HFF-Myc (cell line): ENCODE measurements around the gene TRIM32.

Experiments
- DNase-seq: peaks from one replicate; pipeline ENCODE4 v3.0.0-alpha.2; 2011; ENCODE audit warnings: low read depth; ENCODE audit errors: extremely low read depth
- H3K4me3 ChIP-seq: replicated peaks from 2 replicates; pipeline ENCODE4 v1.5.1; 2011; ENCODE audit warnings: low read depth, mild to moderate bottlenecking, control low read depth, low read length
- TF ChIP-seq, protein P1 (sequence below): IDR thresholded peaks from 2 replicates; pipeline ENCODE4 v1.5.1; 2012; ENCODE audit warnings: mild to moderate bottlenecking, low read depth, low read length, control low read depth; ENCODE audit errors: missing control alignments

TRIM32 gene

DNA sequence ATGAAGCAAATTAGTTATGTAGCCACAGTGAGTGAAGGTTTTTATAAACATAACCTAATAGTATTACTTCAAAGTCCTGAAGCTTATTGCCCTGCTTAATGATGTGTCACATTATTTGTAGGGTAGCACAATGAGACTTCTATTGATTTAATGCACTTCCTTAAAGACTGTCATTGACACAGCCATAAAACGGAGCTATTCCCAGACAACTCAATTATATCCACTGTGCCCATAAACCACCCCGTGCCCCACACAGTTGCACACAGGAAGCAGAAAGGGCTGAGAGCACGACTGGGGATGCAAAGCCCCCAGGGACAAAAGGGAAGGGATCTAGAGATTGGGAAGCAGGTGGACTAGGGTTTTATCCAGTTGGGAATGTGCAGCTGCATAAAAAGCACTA lies 37.0 kb downstream of the TRIM32 start:
- TF ChIP-seq, protein P1, sequence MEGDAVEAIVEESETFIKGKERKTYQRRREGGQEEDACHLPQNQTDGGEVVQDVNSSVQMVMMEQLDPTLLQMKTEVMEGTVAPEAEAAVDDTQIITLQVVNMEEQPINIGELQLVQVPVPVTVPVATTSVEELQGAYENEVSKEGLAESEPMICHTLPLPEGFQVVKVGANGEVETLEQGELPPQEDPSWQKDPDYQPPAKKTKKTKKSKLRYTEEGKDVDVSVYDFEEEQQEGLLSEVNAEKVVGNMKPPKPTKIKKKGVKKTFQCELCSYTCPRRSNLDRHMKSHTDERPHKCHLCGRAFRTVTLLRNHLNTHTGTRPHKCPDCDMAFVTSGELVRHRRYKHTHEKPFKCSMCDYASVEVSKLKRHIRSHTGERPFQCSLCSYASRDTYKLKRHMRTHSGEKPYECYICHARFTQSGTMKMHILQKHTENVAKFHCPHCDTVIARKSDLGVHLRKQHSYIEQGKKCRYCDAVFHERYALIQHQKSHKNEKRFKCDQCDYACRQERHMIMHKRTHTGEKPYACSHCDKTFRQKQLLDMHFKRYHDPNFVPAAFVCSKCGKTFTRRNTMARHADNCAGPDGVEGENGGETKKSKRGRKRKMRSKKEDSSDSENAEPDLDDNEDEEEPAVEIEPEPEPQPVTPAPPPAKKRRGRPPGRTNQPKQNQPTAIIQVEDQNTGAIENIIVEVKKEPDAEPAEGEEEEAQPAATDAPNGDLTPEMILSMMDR: no peak
- no peak for DNase-seq
- H3K4me3 ChIP-seq: no peak overlapping the region

GRCh38 chr9:116726602-116727001 lies 39.5 kb downstream of the TRIM32 start:
- no peak for DNase-seq
- no peak overlapping the region for H3K4me3 ChIP-seq
- TF ChIP-seq, protein P1: no peak

GRCh38 chr9:116733010-116733641 lies 46.0 kb downstream of the TRIM32 start:
- TF ChIP-seq, protein P1: no peak
- H3K4me3 ChIP-seq: no peak overlapping the region
- no peak for DNase-seq

DNA sequence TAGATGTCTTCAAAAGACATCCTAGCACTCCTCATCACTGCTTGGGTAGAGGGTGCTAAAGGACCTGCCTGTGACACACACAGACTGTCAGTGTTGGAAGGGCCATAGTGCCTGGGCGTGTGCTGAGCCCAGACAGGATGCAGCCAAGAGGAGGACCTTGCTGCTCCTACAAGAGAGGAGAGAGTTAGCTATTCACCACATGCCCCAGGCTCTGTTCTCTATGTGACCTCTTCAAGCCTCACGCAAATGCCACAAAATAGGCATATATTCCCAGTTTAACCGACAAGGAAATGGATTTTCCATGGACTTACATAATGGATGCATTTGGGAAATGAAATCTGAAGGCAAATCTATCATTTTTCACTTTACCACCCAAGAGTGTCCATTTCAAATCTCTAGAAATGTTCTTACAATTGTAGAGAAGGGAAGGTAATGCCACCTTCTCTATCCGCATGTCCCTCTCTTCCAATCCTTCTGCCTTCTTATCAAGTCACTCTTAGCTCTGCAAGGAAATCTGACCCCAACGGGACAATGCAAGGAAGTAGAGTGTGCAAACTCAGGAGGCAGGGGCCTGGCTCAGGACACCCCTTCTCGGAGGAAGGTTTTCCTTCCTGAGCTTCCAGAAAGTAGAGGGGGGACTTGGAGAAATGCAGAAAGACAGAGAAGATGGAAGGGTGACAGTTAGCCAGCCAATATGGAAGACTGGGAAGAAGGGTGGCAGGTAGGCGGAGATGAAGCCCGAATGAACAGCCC lies 49.5 kb downstream of the TRIM32 start:
- no peak for DNase-seq
- no peak overlapping the region for H3K4me3 ChIP-seq
- TF ChIP-seq, protein P1: no peak

- no peak overlapping the region for H3K4me3 ChIP-seq
- peak; percentile 29 for DNase-seq
- TF ChIP-seq, protein P1: peak; percentile 99
Measured at GRCh38 chr9:116737152-116737546, 50.0 kb downstream of the TRIM32 start.

GRCh38 chr9:116741086-116741740 lies 54.1 kb downstream of the TRIM32 start:
- no peak overlapping the region for H3K4me3 ChIP-seq
- TF ChIP-seq, protein P1: no peak
- no peak for DNase-seq
